ENCODE measurements around the gene MCM6.

DNA sequence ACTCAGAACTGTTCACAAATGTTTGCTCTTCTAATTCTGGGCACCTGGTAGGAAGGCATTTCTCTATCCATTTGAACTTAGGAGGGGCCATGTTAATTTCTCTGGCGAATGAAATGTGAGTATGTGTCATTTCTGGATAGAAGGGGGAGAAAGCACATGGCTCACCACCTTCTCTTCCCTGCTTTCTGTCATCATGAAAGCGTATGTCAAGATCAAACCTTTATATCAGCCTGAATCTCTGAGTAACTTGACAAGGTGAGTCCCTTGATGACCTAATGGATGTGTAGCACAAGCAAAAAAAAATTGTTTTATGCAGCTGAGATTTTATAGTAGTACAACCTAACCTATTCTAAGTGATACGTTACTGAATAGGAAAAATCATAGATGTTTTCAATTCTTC, 27.2 kb downstream of the MCM6 start:
- TF ChIP-seq, protein P1, sequence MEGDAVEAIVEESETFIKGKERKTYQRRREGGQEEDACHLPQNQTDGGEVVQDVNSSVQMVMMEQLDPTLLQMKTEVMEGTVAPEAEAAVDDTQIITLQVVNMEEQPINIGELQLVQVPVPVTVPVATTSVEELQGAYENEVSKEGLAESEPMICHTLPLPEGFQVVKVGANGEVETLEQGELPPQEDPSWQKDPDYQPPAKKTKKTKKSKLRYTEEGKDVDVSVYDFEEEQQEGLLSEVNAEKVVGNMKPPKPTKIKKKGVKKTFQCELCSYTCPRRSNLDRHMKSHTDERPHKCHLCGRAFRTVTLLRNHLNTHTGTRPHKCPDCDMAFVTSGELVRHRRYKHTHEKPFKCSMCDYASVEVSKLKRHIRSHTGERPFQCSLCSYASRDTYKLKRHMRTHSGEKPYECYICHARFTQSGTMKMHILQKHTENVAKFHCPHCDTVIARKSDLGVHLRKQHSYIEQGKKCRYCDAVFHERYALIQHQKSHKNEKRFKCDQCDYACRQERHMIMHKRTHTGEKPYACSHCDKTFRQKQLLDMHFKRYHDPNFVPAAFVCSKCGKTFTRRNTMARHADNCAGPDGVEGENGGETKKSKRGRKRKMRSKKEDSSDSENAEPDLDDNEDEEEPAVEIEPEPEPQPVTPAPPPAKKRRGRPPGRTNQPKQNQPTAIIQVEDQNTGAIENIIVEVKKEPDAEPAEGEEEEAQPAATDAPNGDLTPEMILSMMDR (IDR thresholded peaks at IDR 0.05 in 8 of 11, conservative IDR thresholded peaks at IDR 0.05 in 3 of 11), result no peak
- no peak for TF ChIP-seq POLR2AphosphoS5 (IDR thresholded peaks at IDR 0.05)
